Sigmoid colon (tissue), 4 donors: Measurements from ENCODE around the gene WDR4.
"Not testable (repeated sequence)": the region's sequence is repeated elsewhere in the genome, so short reads cannot be mapped to it uniquely, and the experiment has no call there.

Source experiments
- CTCF ChIP-seq, 4 experiments: fragments of 450-650 bp in 3 of 4; fragments of 200-600 bp in 1 of 4; IDR thresholded peaks; one replicate each; pipeline ENCODE4 v1.5.1; 2016 to 2019; ENCODE audit warnings: antibody characterized with exemption in 4 of 4, mild to moderate bottlenecking in 3 of 4, moderate library complexity in 2 of 4
- POLR2A ChIP-seq, 2 donors: fragments of 450-650 bp; IDR thresholded peaks; one replicate each; pipeline ENCODE4 v1.6.1; 2016; ENCODE audit warnings: antibody characterized with exemption in 2 of 2, mild to moderate bottlenecking in 2 of 2, moderate library complexity in 2 of 2
- POLR2AphosphoS5 ChIP-seq, 4 donors: sonication (generic); formaldehyde crosslinking; IDR thresholded peaks; one replicate each; pipeline ENCODE4 v1.6.1; 2017; ENCODE audit warnings: antibody characterized with exemption in 4 of 4

DNA sequence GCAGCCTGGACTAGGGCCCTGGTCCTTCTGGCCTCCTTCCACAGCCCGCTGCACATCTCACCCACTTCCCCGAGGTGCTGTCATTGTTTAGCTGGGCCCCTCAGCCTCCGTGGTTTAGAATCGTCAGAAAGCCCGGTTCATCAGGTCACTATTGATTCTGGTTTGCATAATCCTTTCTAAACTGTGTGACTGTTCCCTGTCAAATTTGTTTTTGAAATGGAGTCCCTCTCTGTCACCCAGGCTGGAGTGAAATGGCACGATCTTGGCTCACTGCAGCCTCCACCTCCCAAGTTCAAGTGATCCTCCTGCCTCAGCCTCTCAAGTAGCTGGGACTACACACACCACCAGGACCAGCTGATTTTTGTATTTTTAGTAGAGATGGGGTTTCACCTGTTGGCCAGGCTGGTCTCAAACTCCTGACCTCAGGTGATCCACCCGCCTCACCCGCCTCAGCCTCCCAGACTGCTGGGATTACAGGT, 41.1 kb downstream of the WDR4 start:
- TF ChIP-seq POLR2A, CTCF, POLR2AphosphoS5 (IDR thresholded peaks at IDR 0.05): not testable (repeated sequence)
